Heart left ventricle (tissue), 16 donors: ENCODE measurements around the gene RARRES2. TPM values are rescaled to one million over a fixed set of nuclear protein-coding genes. Genes with fewer than 3 reads are reported as not detected.

Experiments
- ATAC-seq, 4 donors: fragments of 200-7000 bp; cut with Tn5 transposase; one replicate each; pipeline ENCODE4 v1.9.1; 2020 to 2022; ENCODE audit warnings: moderate library complexity in 4 of 4, mild to moderate bottlenecking in 3 of 4, moderate number of reproducible peaks in 1 of 4
- DNase-seq, 5 donors: peaks; one replicate each; pipeline ENCODE4 v3.0.0-alpha.2; 2020
- H3K27ac ChIP-seq, 12 donors: fragments of 200-600 bp; sonication (generic) in 4 of 12; one replicate each; pipeline versions ENCODE4 v1.5.0 to v1.8.0; 2016 to 2022; ENCODE audit warnings: mild to moderate bottlenecking in 2 of 12
- H3K27me3 ChIP-seq, 9 donors: fragments of 200-600 bp; sonication (generic) in 2 of 9; one replicate each; pipeline versions ENCODE4 v1.5.1 to v1.8.0; 2016 to 2022; ENCODE audit warnings: mild to moderate bottlenecking in 3 of 9
- H3K36me3 ChIP-seq, 9 donors: fragments of 200-600 bp; sonication (generic) in 2 of 9; one replicate each; pipeline versions ENCODE4 v1.5.0 to v1.8.0; 2018 to 2022; ENCODE audit warnings: mild to moderate bottlenecking in 2 of 9
- H3K4me1 ChIP-seq, 12 donors: fragments of 200-600 bp; sonication (generic) in 4 of 12; one replicate each; pipeline versions ENCODE4 v1.5.0 to v1.8.0; 2016 to 2022; ENCODE audit warnings: mild to moderate bottlenecking in 3 of 12
- H3K4me3 ChIP-seq, 12 donors: fragments of 200-600 bp; sonication (generic) in 4 of 12; one replicate each; pipeline versions ENCODE4 v1.5.0 to v1.8.0; 2017 to 2022; ENCODE audit warnings: mild to moderate bottlenecking in 9 of 12, moderate library complexity in 4 of 12
- H3K9me3 ChIP-seq, 12 donors: fragments of 200-600 bp; sonication (generic) in 4 of 12; one replicate each; pipeline versions ENCODE4 v1.5.0 to v1.8.0; 2016 to 2022; ENCODE audit warnings: mild to moderate bottlenecking in 1 of 12
- POLR2A ChIP-seq, 2 donors: fragments of 450-650 bp; IDR thresholded peaks; one replicate each; pipeline ENCODE4 v1.6.1; 2017; ENCODE audit warnings: antibody characterized with exemption in 2 of 2, mild to moderate bottlenecking in 2 of 2, moderate library complexity in 2 of 2
- WGBS, 4 donors: extraction: QIAGEN DNeasy Blood & Tissue Kit in 2 of 4; methylation state at CpG; one replicate each; pipeline versions ENCODE4 v1.1.5 to v1.1.7; 2013 to 2018; 5-methylcytosine and 5-hydroxymethylcytosine counted together
- intact Hi-C, 10 donors: fragments of 100-400 bp; cut with DNase I; formaldehyde crosslinking; loops; one replicate each; pipeline versions ENCODE4 v1.11.1 to v1.14.2; 2022
- polyA plus RNA-seq, 2 donors: library from polyadenylated mRNA; stranded (reverse); fragments of 200-250 nt; gene quantifications; one replicate each; pipeline ENCODE4 v1.2.3, GENCODE V29; 2013
- total RNA-seq, 9 donors: library from RNA; depleted of rRNA in 2 of 9; stranded (reverse); fragments of >200 nt in 2 of 9; fragmentation: NEBNext Ultra II Directional in 3 of 9; extraction: Animal tissue kit (Norgen Biotek cat#: 25700) in 3 of 9; gene quantifications; one replicate each; pipeline versions ENCODE4 v1.1.0 to v1.2.4, GENCODE V29; 2016 to 2023
- TF ChIP-seq, protein P1 (sequence below), 12 donors: fragments of 200-600 bp; sonication (generic) in 4 of 12; IDR thresholded peaks; one replicate each; pipeline versions ENCODE4 v1.5.0 to v1.8.0; 2018 to 2022; ENCODE audit warnings: antibody characterized with exemption in 12 of 12, mild to moderate bottlenecking in 5 of 12
- donor health status: ischemic (EF 13 %, LVEDD 7.1; RV severe dilation, severe dysfunction).
- donor health status: healthy with polysubstance abuse.
- donor health status: DM: no; HTN: yes; CAD: no.
- donor health status: DM: no; HTN: no; CAD: no.
- donor health status: ischemic (EF 25% LVEDD 6.9; RV normal size, moderate dysfunction).
- donor health status: ischemic (EF 25% LVEDD 5.7; RV mildly dilated, moderate dysfunction).
- donor health status: healthy.
- donor health status: DM: yes; HTN: yes; CAD: no.
- donor health status: ischemic (EF 35%, LVEDD 5.7; RV mildly dilated, moderate dysfunction).
- donor health status: nonischemic (EF 11% LVEDD 7.7; RV severe dilation, severe dysfunction).
- donor health status: DM: yes; HTN: yes; CAD: no.
- donor health status: PGD.
- donor health status: ischemic (EF 29% LVEDD 5.4; RV normal size, mild dysfunction).
- donor health status: nonischemic (EF 23%, LVEDD 6.1; RV moderate dilation, normal function).

Gene RARRES2
- total and polyA plus RNA-seq, 11 donors, result 3.9 to 108 (median 12.6) TPM

DNA sequence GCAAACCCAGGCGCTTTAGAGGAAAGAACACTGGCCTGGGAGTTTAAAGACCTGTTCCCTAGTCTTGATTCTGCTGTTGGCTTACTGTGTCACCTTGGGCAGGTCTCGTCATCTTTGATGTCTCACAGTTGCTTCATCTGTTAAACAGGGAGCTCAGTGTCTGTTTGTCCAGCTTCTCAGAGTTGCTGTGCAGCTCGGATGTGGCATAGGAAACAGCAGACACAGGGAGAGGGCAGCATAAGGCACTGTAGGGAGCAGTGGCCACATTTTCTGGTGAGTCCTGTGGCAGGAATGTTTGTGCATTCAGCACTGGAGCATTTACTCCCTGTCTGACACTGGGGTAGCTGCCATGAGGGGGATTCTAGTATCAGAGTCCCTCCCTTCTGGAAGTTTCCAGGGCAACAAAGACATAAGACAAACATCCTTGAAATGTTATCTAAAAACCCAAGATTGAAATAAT, 29.2 kb upstream of the RARRES2 start:
- Histone ChIP-seq H3K36me3 (peaks cover 0 to 47% (median 41%) of the 10 kb centered on the region in 9 donors), H3K27ac (peak overlapping the region in 9 of 12 donors; percentile 90 to 99 (median 97)), H3K4me3 (peak overlapping the region in 2 of 12 donors; percentile 92 to 97), H3K4me1 (peaks cover 2 to 53% (median 35%) of the 10 kb centered on the region in 12 donors), H3K27me3 (no peaks in the 10 kb centered on the region), H3K9me3 (no peaks in the 10 kb centered on the region)
- TF ChIP-seq POLR2A (IDR thresholded peaks at IDR 0.05), result no peak
- TF ChIP-seq, protein P1, sequence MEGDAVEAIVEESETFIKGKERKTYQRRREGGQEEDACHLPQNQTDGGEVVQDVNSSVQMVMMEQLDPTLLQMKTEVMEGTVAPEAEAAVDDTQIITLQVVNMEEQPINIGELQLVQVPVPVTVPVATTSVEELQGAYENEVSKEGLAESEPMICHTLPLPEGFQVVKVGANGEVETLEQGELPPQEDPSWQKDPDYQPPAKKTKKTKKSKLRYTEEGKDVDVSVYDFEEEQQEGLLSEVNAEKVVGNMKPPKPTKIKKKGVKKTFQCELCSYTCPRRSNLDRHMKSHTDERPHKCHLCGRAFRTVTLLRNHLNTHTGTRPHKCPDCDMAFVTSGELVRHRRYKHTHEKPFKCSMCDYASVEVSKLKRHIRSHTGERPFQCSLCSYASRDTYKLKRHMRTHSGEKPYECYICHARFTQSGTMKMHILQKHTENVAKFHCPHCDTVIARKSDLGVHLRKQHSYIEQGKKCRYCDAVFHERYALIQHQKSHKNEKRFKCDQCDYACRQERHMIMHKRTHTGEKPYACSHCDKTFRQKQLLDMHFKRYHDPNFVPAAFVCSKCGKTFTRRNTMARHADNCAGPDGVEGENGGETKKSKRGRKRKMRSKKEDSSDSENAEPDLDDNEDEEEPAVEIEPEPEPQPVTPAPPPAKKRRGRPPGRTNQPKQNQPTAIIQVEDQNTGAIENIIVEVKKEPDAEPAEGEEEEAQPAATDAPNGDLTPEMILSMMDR (IDR thresholded peaks at IDR 0.05), result no peak
- 67 to 73% (median 69%) methylated on average over 3 of the region's 3 CpGs for WGBS, 4 donors
- ATAC-seq (no peak), DNase-seq (no peak)
- intact Hi-C loops, result loop anchor here in 1 of 10 donors (5.0 kb wide), 1 partner anchor 37 kb away; a partner anchor contains a TSS

DNA sequence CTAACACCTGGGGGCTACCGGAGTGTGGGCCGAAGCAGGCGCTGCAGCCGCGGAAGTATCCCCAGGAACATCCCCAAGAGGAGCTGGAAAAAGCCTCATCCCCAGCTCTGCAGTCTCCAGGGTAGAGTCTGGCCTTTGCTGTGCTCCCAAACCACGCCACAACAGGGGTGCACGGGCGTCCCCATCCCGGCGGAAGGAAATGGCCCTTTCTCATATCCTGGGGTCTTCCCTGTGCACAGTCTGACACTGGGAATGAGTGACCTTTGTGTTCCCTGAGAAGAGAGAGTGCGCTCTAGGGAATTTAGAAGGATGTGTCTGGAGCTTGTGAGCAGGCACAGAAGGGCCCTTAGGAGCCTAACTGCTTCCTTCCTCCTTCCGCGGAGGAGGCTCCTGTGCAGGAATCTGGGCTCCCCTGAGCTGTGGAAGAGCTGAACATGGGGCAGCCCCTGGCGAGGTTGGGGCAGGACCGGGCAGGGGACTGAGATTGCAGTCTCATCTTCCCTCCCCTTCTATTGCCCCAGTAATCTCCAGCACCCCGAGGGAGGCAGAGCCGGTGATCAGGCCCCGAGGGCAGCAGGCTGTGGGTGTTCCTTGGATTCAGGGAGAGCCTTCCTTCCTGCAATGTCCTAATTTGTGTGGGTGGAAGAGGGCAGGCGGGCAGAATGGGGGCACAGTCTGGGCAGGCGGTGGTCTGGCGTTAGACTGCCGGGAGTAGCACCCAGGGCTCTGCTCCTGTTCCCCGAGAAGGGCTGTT, 28.5 kb upstream of the RARRES2 start:
- DNase-seq (no peak), ATAC-seq (peak in 1 of 4 donors; percentile 16)
- H3K27ac ChIP-seq, result peak overlapping the region; percentile 90 to 99 (median 97)
- H3K27me3 ChIP-seq, result no peaks in the 10 kb centered on the region
- H3K4me1 ChIP-seq, result peaks cover 2 to 53% (median 35%) of the 10 kb centered on the region in 12 donors
- TF ChIP-seq, protein P1 (IDR thresholded peaks at IDR 0.05), result no peak
- intact Hi-C loops, result loop anchor here in 7 of 10 donors (1.0 to 5.0 kb wide), 6 partner anchors 8 to 657 kb away; partner anchors contain the start of gene ABCB8 (in 1 of the 7)
- peak overlapping the region; percentile 64 to 97 (median 90) for H3K4me3 ChIP-seq
- WGBS, 4 donors, result 24 to 29% (median 26%) methylated on average over 21 to 23 of the region's 23 CpGs
- peaks cover 0 to 47% (median 41%) of the 10 kb centered on the region in 9 donors for H3K36me3 ChIP-seq
- no peaks in the 10 kb centered on the region for H3K9me3 ChIP-seq

DNA sequence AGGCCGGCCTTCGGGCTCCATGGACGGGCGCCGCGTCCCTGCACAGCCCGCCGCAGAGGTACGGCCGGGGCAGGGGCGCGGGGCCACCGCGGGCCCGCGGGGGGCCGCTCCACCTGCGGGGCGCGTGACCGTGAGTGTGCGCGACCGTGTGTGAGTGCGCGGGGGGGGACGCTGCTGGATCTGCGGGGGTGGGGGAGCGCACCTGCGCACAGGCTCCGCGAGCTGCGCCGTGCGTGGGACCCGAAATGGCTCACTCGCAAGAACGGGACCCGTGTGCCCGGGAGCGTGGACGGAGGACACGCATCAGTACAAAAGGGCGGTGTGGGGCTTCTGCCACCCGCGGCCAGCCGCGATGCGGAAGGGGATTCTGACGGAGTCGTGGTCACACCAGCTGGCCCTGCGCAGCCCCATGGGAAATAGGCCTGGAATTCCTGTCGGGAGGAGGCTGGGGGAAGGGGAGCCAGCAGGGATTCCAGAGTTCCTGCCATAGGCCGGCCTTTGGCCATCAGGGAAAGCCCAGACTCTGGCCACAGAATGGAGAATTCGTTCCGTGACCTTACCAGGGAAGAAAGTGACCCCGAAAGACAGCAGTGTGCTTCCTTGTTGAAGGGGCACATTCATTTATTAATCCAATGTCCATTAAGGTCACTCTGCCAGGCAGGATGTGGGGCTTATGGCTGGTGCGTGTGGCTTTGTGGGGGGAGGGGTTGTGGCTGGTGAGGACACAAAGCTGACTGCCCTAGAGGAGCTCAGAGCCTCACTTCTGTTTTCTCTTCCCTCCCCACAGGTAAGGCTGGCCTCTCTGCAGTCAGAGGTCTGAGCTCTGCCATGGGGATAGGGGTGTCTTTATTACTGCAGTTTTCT, 27.7 kb upstream of the RARRES2 start:
- Histone ChIP-seq H3K27ac (peak overlapping the region; percentile 90 to 99 (median 97)), H3K27me3 (no peaks in the 10 kb centered on the region), H3K4me3 (peak overlapping the region; percentile 64 to 97 (median 90)), H3K4me1 (peaks cover 2 to 49% (median 32%) of the 10 kb centered on the region in 12 donors), H3K9me3 (no peaks in the 10 kb centered on the region), H3K36me3 (peaks cover 0 to 40% (median 36%) of the 10 kb centered on the region in 9 donors)
- ATAC-seq (peak; percentile 65 to 87 (median 72)), DNase-seq (peak; percentile 84 to 90 (median 85))
- TF ChIP-seq POLR2A (IDR thresholded peaks at IDR 0.05), result no peak
- TF ChIP-seq, protein P1 (IDR thresholded peaks at IDR 0.05), result no peak
- WGBS, 4 donors, result 0 to 2% (median 1%) methylated on average over 18 to 58 of the region's 58 CpGs
- intact Hi-C loops, result loop anchor here in 6 of 10 donors (1.0 to 5.0 kb wide), 7 partner anchors 9 to 658 kb away; partner anchors contain the start of gene ABCB8 (in 1 of the 6)
